HCT116 (cell line): ENCODE measurements around the gene LRRK1. TPM values are rescaled to one million over a fixed set of nuclear protein-coding genes. Genes with fewer than 3 reads are reported as not detected.

Source experiments
- ATAC-seq: fragments of 200-7000 bp; cut with Tn5 transposase; 2 replicates; pipeline ENCODE4 v1.9.1; 2020; ENCODE audit warnings: mild to moderate bottlenecking, moderate library complexity
- BruUV-seq: library from RNA; stranded (reverse); fragments of 400-500 nt; replicated peaks from 2 replicates; lab custom pipeline; 2021; lab: Mats Ljungman, UMichigan
- CTCF ChIA-PET: fragments of 300-600 bp; sonication (Branson Sonifier 250); formaldehyde crosslinking; loops from one replicate; lab custom pipeline; 2021; ENCODE audit warnings: antibody characterized with exemption; lab: Charles Lee
- POLR2A ChIA-PET: fragments of 300-600, 350-600 bp; sonication (Branson Sonifier 250); formaldehyde crosslinking; loops from one replicate; lab custom pipeline; 2021; ENCODE audit warnings: antibody characterized with exemption; lab: Charles Lee
- RAD21 ChIA-PET, 2 experiments: fragments of 300-600 bp; sonication (Branson Sonifier 250); formaldehyde crosslinking; loops; one replicate each; lab custom pipeline; 2023; ENCODE audit warnings: low total read pairs in 2 of 2; ENCODE audit not compliant: uncharacterized antibody in 2 of 2, unreplicated experiment in 2 of 2, low non-redundant PET in 1 of 2; lab: Charles Lee
- DNase-seq: peaks from one replicate; pipeline ENCODE4 v3.0.0-alpha.2; 2010; ENCODE audit warnings: low read depth, low spot score
- H2AFZ ChIP-seq: fragments of 200-600 bp; shearing (Covaris generic), sonication (generic); 2 replicates; pipeline ENCODE4 v1.6.1; 2017; ENCODE audit warnings: low read depth, mixed run types, mixed read lengths, antibody characterized with exemption, low read length; ENCODE audit not compliant: poor library complexity, severe bottlenecking
- H3K27ac ChIP-seq: 2 replicates; pipeline ENCODE4 v1.5.1; 2012; ENCODE audit warnings: low read depth, low read length
- H3K27me3 ChIP-seq: fragments of 200-600 bp; sonication (generic); 2 replicates; pipeline ENCODE4 v1.6.1; 2016; ENCODE audit warnings: mixed run types, low read length, mixed read lengths; ENCODE audit not compliant: insufficient read depth
- H3K36me3 ChIP-seq, 2 experiments: fragments of 200-500 bp in 1 of 2; fragments of 200-600 bp in 1 of 2; sonication (Bioruptor generic) in 1 of 2; sonication (generic) in 1 of 2; 2 replicates each; pipeline versions ENCODE4 v1.5.1 to v1.6.1; 2014 to 2016; ENCODE audit warnings: low read length in 2 of 2, inconsistent platforms in 1 of 2, mixed read lengths in 1 of 2, mixed run types in 1 of 2; ENCODE audit not compliant: insufficient read depth in 2 of 2, control insufficient read depth in 1 of 2
- H3K4me1 ChIP-seq, 2 experiments: fragments of 200-600 bp in 1 of 2; sonication (generic) in 1 of 2; 2 replicates each; pipeline versions ENCODE4 v1.5.1 to v1.6.1; 2012 to 2017; ENCODE audit warnings: low read length in 2 of 2, inconsistent platforms in 1 of 2, mild to moderate bottlenecking in 1 of 2, mixed read lengths in 1 of 2, mixed run types in 1 of 2, moderate library complexity in 1 of 2; ENCODE audit not compliant: insufficient read depth in 2 of 2, control insufficient read depth in 1 of 2
- H3K4me2 ChIP-seq: fragments of 200-600 bp; sonication (generic); 2 replicates; pipeline ENCODE4 v1.6.1; 2017; ENCODE audit warnings: mixed run types, low read length, mixed read lengths
- H3K4me3 ChIP-seq, 2 experiments: fragments of 200-600 bp in 1 of 2; sonication (generic) in 1 of 2; replicated peaks in 1 of 2; 2 replicates each; pipeline ENCODE4 v1.5.1; 2011 to 2016; ENCODE audit warnings: low read length in 2 of 2, control low read depth in 1 of 2, low read depth in 1 of 2, mild to moderate bottlenecking in 1 of 2, mixed read lengths in 1 of 2, mixed run types in 1 of 2
- H3K79me2 ChIP-seq: fragments of 200-600 bp; sonication (generic); 2 replicates; pipeline ENCODE4 v1.6.1; 2017; ENCODE audit warnings: mild to moderate bottlenecking, mixed run types, low read length, moderate library complexity, mixed read lengths; ENCODE audit not compliant: insufficient read depth
- H3K9ac ChIP-seq: fragments of 200-600 bp; sonication (generic); 2 replicates; pipeline ENCODE4 v1.6.1; 2016; ENCODE audit warnings: low read length, mixed read lengths
- H3K9me2 ChIP-seq: fragments of 200-600 bp; sonication (generic), shearing (Covaris generic); 2 replicates; pipeline ENCODE4 v1.6.1; 2017; ENCODE audit warnings: mixed run types, mild to moderate bottlenecking, moderate library complexity; ENCODE audit not compliant: insufficient read depth
- H3K9me3 ChIP-seq, 2 experiments: fragments of 200-500 bp in 1 of 2; fragments of 200-600 bp in 1 of 2; sonication (Bioruptor generic) in 1 of 2; sonication (generic) in 1 of 2; 2 replicates each; pipeline ENCODE4 v1.6.1; 2014 to 2017; ENCODE audit warnings: low read length in 2 of 2, mixed read lengths in 2 of 2, inconsistent platforms in 1 of 2, low read depth in 1 of 2, mild to moderate bottlenecking in 1 of 2, mixed run types in 1 of 2, moderate library complexity in 1 of 2; ENCODE audit not compliant: control insufficient read depth in 1 of 2, insufficient read depth in 1 of 2
- H4K20me1 ChIP-seq: fragments of 200-600 bp; sonication (generic), shearing (Covaris generic); 2 replicates; pipeline ENCODE4 v1.6.1; 2017; ENCODE audit warnings: mixed run types, mild to moderate bottlenecking, moderate library complexity; ENCODE audit not compliant: insufficient read depth
- CBX3 ChIP-seq: IDR thresholded peaks from 2 replicates; pipeline ENCODE4 v1.6.1; 2012; ENCODE audit warnings: low read depth
- CTCF ChIP-seq, 3 experiments: fragments of 200-600 bp in 1 of 3; sonication (generic) in 1 of 3; IDR thresholded peaks in 2 of 3; conservative IDR thresholded peaks in 1 of 3; 2 replicates each; pipeline ENCODE4 v1.5.1; 2012 to 2017; ENCODE audit warnings: low read depth in 2 of 3, low read length in 2 of 3, antibody characterized with exemption in 1 of 3, borderline replicate concordance in 1 of 3, control low read depth in 1 of 3, mild to moderate bottlenecking in 1 of 3, mixed read lengths in 1 of 3, mixed run types in 1 of 3, moderate library complexity in 1 of 3; ENCODE audit not compliant: insufficient read depth in 1 of 3
- EGR1 ChIP-seq: IDR thresholded peaks from 2 replicates; pipeline ENCODE4 v1.6.1; 2012; ENCODE audit warnings: low read depth
- ELF1 ChIP-seq: IDR thresholded peaks from 2 replicates; pipeline ENCODE4 v1.6.1; 2012; ENCODE audit warnings: low read depth, borderline replicate concordance
- EZH2phosphoT487 ChIP-seq: fragments of 200-600 bp; IDR thresholded peaks from 2 replicates; pipeline ENCODE4 v1.6.1; 2018; ENCODE audit warnings: antibody characterized with exemption, borderline replicate concordance
- FOSL1 ChIP-seq: IDR thresholded peaks from 2 replicates; pipeline ENCODE4 v1.6.1; 2012; ENCODE audit warnings: low read depth
- POLR2A ChIP-seq: IDR thresholded peaks from 2 replicates; pipeline ENCODE4 v1.7.0; 2011; ENCODE audit warnings: borderline replicate concordance; ENCODE audit not compliant: insufficient read depth, insufficient read length; ENCODE audit errors: extremely low read depth
- POLR2AphosphoS5 ChIP-seq: IDR thresholded peaks from 2 replicates; pipeline ENCODE4 v1.6.1; 2011; ENCODE audit warnings: mild to moderate bottlenecking, low read depth, low read length, moderate library complexity
- RAD21 ChIP-seq: IDR thresholded peaks from 2 replicates; pipeline ENCODE4 v1.6.1; 2012; ENCODE audit warnings: low read depth, mild to moderate bottlenecking
- SIN3A ChIP-seq: IDR thresholded peaks from 2 replicates; pipeline ENCODE4 v1.6.1; 2012; ENCODE audit warnings: low read depth
- SP1 ChIP-seq: IDR thresholded peaks from 2 replicates; pipeline ENCODE4 v1.6.1; 2012; ENCODE audit warnings: low read depth
- YY1 ChIP-seq: IDR thresholded peaks from 2 replicates; pipeline ENCODE4 v1.6.1; 2011; ENCODE audit warnings: low read length, low read depth, moderate library complexity, mild to moderate bottlenecking; ENCODE audit not compliant: insufficient replicate concordance; ENCODE audit errors: extremely low read depth
- ZBTB33 ChIP-seq: IDR thresholded peaks from 2 replicates; pipeline ENCODE4 v1.6.1; 2011; ENCODE audit warnings: mild to moderate bottlenecking, low read length, moderate library complexity; ENCODE audit not compliant: insufficient replicate concordance; ENCODE audit errors: extremely low read depth
- ZFX ChIP-seq: fragments of 450-650 bp; IDR thresholded peaks from 2 replicates; pipeline ENCODE4 v1.6.1; 2017
- ZNF274 ChIP-seq: fragments of 200-500 bp; sonication (Bioruptor generic); IDR thresholded peaks from 2 replicates; pipeline ENCODE4 v1.6.1; 2014; ENCODE audit warnings: mild to moderate bottlenecking, low read depth, low read length, inconsistent platforms
- intact Hi-C: fragments of 100-400 bp; cut with micrococcal nuclease; formaldehyde crosslinking; loops from 2 replicates; pipeline ENCODE4 v1.10.0; 2022
- total RNA-seq: library from RNA; stranded (reverse); gene quantifications from one replicate; pipeline ENCODE4 v1.2.1, GENCODE V29; 2021; ENCODE audit not compliant: unreplicated experiment

The LRRK1 gene
- total RNA-seq, 1 experiment from 2014 or later, result 21.6 TPM

- POLR2A ChIA-PET, result no interaction called here
- H3K4me1 ChIP-seq, result no peaks in the 10 kb centered on the region
- TF ChIP-seq ZBTB33 (no peak), SP1 (no peak), ELF1 (no peak), YY1 (no peak), RAD21 (no peak)
Observed at GRCh38 chr15:101027273-101027901, 108.2 kb downstream of the LRRK1 start.

DNA sequence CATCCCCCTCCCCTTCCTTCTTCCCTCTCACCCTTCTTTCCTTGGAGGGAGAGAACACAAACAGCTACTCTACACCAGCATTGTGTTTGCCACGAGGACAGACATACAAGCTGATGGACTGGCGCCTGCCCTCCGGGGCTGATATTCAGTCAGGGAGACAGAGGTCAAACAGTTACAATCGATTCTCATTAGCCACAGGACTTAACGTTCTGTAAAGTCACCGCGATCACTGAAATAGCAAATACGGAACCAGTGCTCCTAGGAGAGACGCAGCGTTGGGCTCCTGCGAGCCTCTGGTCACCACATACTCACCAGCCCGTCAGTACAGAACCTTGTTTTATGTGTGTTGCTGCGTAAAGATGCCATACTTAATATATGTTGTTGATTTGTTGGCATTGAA is 108.8 kb downstream of the LRRK1 start:
- no peaks in the 10 kb centered on the region for H3K9me3 ChIP-seq
- ChIA-PET POLR2A (no interaction called here), RAD21 (no interaction called here), CTCF (no interaction called here)
- ATAC-seq (no peak), DNase-seq (no peak)
- H3K36me3 ChIP-seq, result 0 out of 4 replicates have a peak, but pooled peaks cover 0 to 7% of the 10 kb centered on the region in 2 experiments
- intact Hi-C loops, result no loop called here
- no peak overlapping the region for H3K4me3 ChIP-seq
- no peak overlapping the region for H2AFZ ChIP-seq
- H3K4me2 ChIP-seq, result no peak overlapping the region
- no peaks in the 10 kb centered on the region for H3K9me2 ChIP-seq
- no peaks in the 10 kb centered on the region for H3K4me1 ChIP-seq
- no peaks in the 10 kb centered on the region for H3K27me3 ChIP-seq
- H3K79me2 ChIP-seq, result no peaks in the 10 kb centered on the region
- H3K9ac ChIP-seq, result no peak overlapping the region
- no TSS peak for BruUV-seq
- no peak overlapping the region for H3K27ac ChIP-seq
- no peaks in the 10 kb centered on the region for H4K20me1 ChIP-seq
- TF ChIP-seq CTCF (IDR thresholded peaks at IDR 0.05 in 2 of 3, conservative IDR thresholded peaks at IDR 0.05 in 1 of 3; ENCODE audit: borderline replicate concordance in 1 of 3, insufficient read depth in 1 of 3, low read depth in 2 of 3, low read length in 2 of 3) (no peak), ZFX (no peak), CBX3 (no peak), SP1 (no peak), FOSL1 (no peak), EZH2phosphoT487 (no peak), ELF1 (no peak), RAD21 (no peak), POLR2AphosphoS5 (no peak), POLR2A (no peak), SIN3A (no peak), ZNF274 (no peak), EGR1 (no peak)

More at GRCh38 chr15:101027273-101027901, 108.2 kb downstream of the LRRK1 start:
- RAD21 ChIA-PET, result no interaction called here
- no peak overlapping the region for H3K4me3 ChIP-seq
- DNase-seq (no peak), ATAC-seq (no peak)
- no peaks in the 10 kb centered on the region for H3K9me2 ChIP-seq
- intact Hi-C loops, result no loop called here
- H4K20me1 ChIP-seq, result no peaks in the 10 kb centered on the region
- no peak overlapping the region for H3K4me2 ChIP-seq
- no peaks in the 10 kb centered on the region for H3K27me3 ChIP-seq
- H2AFZ ChIP-seq, result no peak overlapping the region
- no peaks in the 10 kb centered on the region for H3K79me2 ChIP-seq
- BruUV-seq, result no TSS peak
- CTCF ChIA-PET, result no interaction called here
- H3K27ac ChIP-seq, result no peak overlapping the region
- H3K36me3 ChIP-seq, result 0 out of 4 replicates have a peak, but pooled peaks cover 0 to 7% of the 10 kb centered on the region in 2 experiments
- H3K9ac ChIP-seq, result no peak overlapping the region
- no peaks in the 10 kb centered on the region for H3K9me3 ChIP-seq
